GM23248 (cell line): ENCODE data around the gene CGAS.

Experiments used
- EZH2 ChIP-seq: fragments of 200-600 bp; sonication (generic); IDR thresholded peaks from 2 replicates; pipeline ENCODE4 v1.6.1; 2018; ENCODE audit warnings: antibody characterized with exemption, mild to moderate bottlenecking; ENCODE audit not compliant: insufficient read depth, poor library complexity, severe bottlenecking
- EZH2phosphoT487 ChIP-seq: fragments of 200-600 bp; sonication (generic); IDR thresholded peaks from 2 replicates; pipeline ENCODE4 v1.6.1; 2018; ENCODE audit warnings: antibody characterized with exemption, moderate library complexity, mild to moderate bottlenecking, low read depth; ENCODE audit not compliant: insufficient read depth

DNA sequence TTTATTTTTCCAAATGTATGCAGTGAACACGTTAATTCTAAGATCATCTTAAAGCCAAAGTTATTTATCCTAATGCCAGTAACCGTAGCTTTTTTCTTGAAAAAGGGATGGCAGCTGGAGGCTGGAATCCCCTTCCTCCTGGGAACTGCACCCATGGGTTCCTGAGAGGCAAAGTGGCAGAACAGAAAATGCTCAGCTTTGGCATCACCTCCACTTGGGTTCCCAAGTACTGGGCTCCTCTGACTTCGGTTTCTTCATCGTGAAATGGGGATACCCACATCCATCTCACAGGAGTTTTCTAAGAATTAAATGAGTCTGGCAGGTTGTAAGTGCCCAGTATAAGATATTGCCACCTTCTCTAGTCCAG, 63.7 kb downstream of the CGAS start:
- TF ChIP-seq EZH2: no peak
- TF ChIP-seq EZH2phosphoT487: no peak
